ENCODE measurements around the gene CDK5. TPM values are rescaled to one million over a fixed set of nuclear protein-coding genes. Genes with fewer than 3 reads are reported as not detected.

The CDK5 gene
- total RNA-seq, 1 donor = 17.0 TPM

- Histone ChIP-seq H3K79me2 (ENCODE audit: insufficient read depth, low read length) (peaks cover 3% of the 10 kb centered on the region), H4K20me1 (ENCODE audit: insufficient read depth, low read length) (no peaks in the 10 kb centered on the region), H2AFZ (ENCODE audit: low read length) (no peak within 1 kb of the TSS), H3K36me3 (ENCODE audit: insufficient read depth, low read length) (no peaks in the 10 kb centered on the region), H3K27ac (ENCODE audit: low read depth, low read length) (no peak within 1 kb of the TSS), H3K4me2 (ENCODE audit: insufficient read depth, low read length) (no peak within 1 kb of the TSS), H3K27me3 (ENCODE audit: insufficient read depth, low read length) (peaks cover 36% of the 10 kb centered on the region), H3K4me3 (ENCODE audit: insufficient read depth, low read length) (no peak within 1 kb of the TSS), H3K4me1 (ENCODE audit: insufficient read depth, low read length) (peaks cover 8% of the 10 kb centered on the region), H3K9me3 (ENCODE audit: low read depth, low read length) (no peaks in the 10 kb centered on the region)
- TF ChIP-seq CTCF (IDR thresholded peaks at IDR 0.05; ENCODE audit: extremely low read depth, low read depth, low read length) = no peak
- DNase-seq (ENCODE audit: insufficient read length, low spot score, missing footprints) = no peak
Measured at GRCh38 chr7:151024435-151025056, 33.2 kb downstream of the CDK5 start, which contains the start of gene ATG9B. ATG9B (minus strand) TSS chr7:151024494; CDS start chr7:151024423, 71 bp downstream.

- H3K9me3 ChIP-seq (ENCODE audit: low read depth, low read length) = no peaks in the 10 kb centered on the region
- no peak for TF ChIP-seq CTCF (IDR thresholded peaks at IDR 0.05; ENCODE audit: extremely low read depth, low read depth, low read length)
Measured at GRCh38 chr7:151023232-151023631, 34.5 kb downstream of the CDK5 start.

GRCh38 chr7:151020231-151020630 is 37.5 kb downstream of the CDK5 start:
- H3K36me3 ChIP-seq (ENCODE audit: insufficient read depth, low read length) = no peaks in the 10 kb centered on the region
- no peaks in the 10 kb centered on the region for H4K20me1 ChIP-seq (ENCODE audit: insufficient read depth, low read length)
- no peak overlapping the region for H3K4me2 ChIP-seq (ENCODE audit: insufficient read depth, low read length)
- no peaks in the 10 kb centered on the region for H3K79me2 ChIP-seq (ENCODE audit: insufficient read depth, low read length)
- H3K4me3 ChIP-seq (ENCODE audit: insufficient read depth, low read length) = no peak overlapping the region
- H3K27ac ChIP-seq (ENCODE audit: low read depth, low read length) = no peak overlapping the region
- no peak for DNase-seq (ENCODE audit: insufficient read length, low spot score, missing footprints)
- no peak overlapping the region for H2AFZ ChIP-seq (ENCODE audit: low read length)
- TF ChIP-seq CTCF (IDR thresholded peaks at IDR 0.05; ENCODE audit: extremely low read depth, low read depth, low read length) = no peak
- no peaks in the 10 kb centered on the region for H3K9me3 ChIP-seq (ENCODE audit: low read depth, low read length)
- H3K4me1 ChIP-seq (ENCODE audit: insufficient read depth, low read length) = no peaks in the 10 kb centered on the region
- peaks cover 47% of the 10 kb centered on the region for H3K27me3 ChIP-seq (ENCODE audit: insufficient read depth, low read length)

More at GRCh38 chr7:151023232-151023631, 34.5 kb downstream of the CDK5 start:
- Histone ChIP-seq H3K4me2 (ENCODE audit: insufficient read depth, low read length) (no peak overlapping the region), H3K4me3 (ENCODE audit: insufficient read depth, low read length) (no peak overlapping the region), H3K27ac (ENCODE audit: low read depth, low read length) (no peak overlapping the region), H4K20me1 (ENCODE audit: insufficient read depth, low read length) (no peaks in the 10 kb centered on the region), H3K27me3 (ENCODE audit: insufficient read depth, low read length) (peaks cover 49% of the 10 kb centered on the region), H3K79me2 (ENCODE audit: insufficient read depth, low read length) (no peaks in the 10 kb centered on the region), H3K36me3 (ENCODE audit: insufficient read depth, low read length) (no peaks in the 10 kb centered on the region), H3K4me1 (ENCODE audit: insufficient read depth, low read length) (peaks cover 5% of the 10 kb centered on the region), H2AFZ (ENCODE audit: low read length) (no peak overlapping the region)
- DNase-seq (ENCODE audit: insufficient read length, low spot score, missing footprints) = peak; percentile 64

- Histone ChIP-seq H3K4me2 (ENCODE audit: insufficient read depth, low read length) (no peak overlapping the region), H3K4me3 (ENCODE audit: insufficient read depth, low read length) (peak overlapping the region; percentile 28)
Measured at GRCh38 chr7:151019130-151019447, 38.6 kb downstream of the CDK5 start.

More at GRCh38 chr7:151019130-151019447, 38.6 kb downstream of the CDK5 start:
- H3K9me3 ChIP-seq (ENCODE audit: low read depth, low read length) = no peaks in the 10 kb centered on the region
- H3K4me1 ChIP-seq (ENCODE audit: insufficient read depth, low read length) = peaks cover 1% of the 10 kb centered on the region
- H4K20me1 ChIP-seq (ENCODE audit: insufficient read depth, low read length) = no peaks in the 10 kb centered on the region
- H3K27ac ChIP-seq (ENCODE audit: low read depth, low read length) = no peak overlapping the region
- no peak overlapping the region for H2AFZ ChIP-seq (ENCODE audit: low read length)
- H3K79me2 ChIP-seq (ENCODE audit: insufficient read depth, low read length) = no peaks in the 10 kb centered on the region
- H3K36me3 ChIP-seq (ENCODE audit: insufficient read depth, low read length) = no peaks in the 10 kb centered on the region
- TF ChIP-seq CTCF (IDR thresholded peaks at IDR 0.05; ENCODE audit: extremely low read depth, low read depth, low read length) = no peak
- DNase-seq (ENCODE audit: insufficient read length, low spot score, missing footprints) = peak; percentile 84
- H3K27me3 ChIP-seq (ENCODE audit: insufficient read depth, low read length) = peaks cover 49% of the 10 kb centered on the region
